Measurements from ENCODE around the gene CPNE9.

Gene CPNE9

GRCh38 chr3:9690451-9691450 lies 12.9 kb upstream of the CPNE9 start:
- H3K36me3 ChIP-seq (ENCODE audit: control insufficient read depth, insufficient read depth, low read length), result peaks cover 31% of the 10 kb centered on the region
- H3K9me3 ChIP-seq (ENCODE audit: control insufficient read depth, insufficient read depth, low read length), result no peaks in the 10 kb centered on the region
- H3K4me3 ChIP-seq (ENCODE audit: low read depth, low read length), result no peak overlapping the region
- H3K4me1 ChIP-seq (ENCODE audit: control insufficient read depth, insufficient read depth, low read length), result no peaks in the 10 kb centered on the region
- H3K27me3 ChIP-seq (ENCODE audit: control insufficient read depth, insufficient read depth, low read length), result no peaks in the 10 kb centered on the region
- no peak overlapping the region for H3K9ac ChIP-seq (ENCODE audit: low read depth, low read length)

GRCh38 chr3:9691636-9692035 lies 12.0 kb upstream of the CPNE9 start:
- Histone ChIP-seq H3K4me3 (ENCODE audit: low read depth, low read length) (no peak overlapping the region), H3K27me3 (ENCODE audit: control insufficient read depth, insufficient read depth, low read length) (no peaks in the 10 kb centered on the region), H3K9me3 (ENCODE audit: control insufficient read depth, insufficient read depth, low read length) (no peaks in the 10 kb centered on the region)

GRCh38 chr3:9692416-9692815 lies 11.2 kb upstream of the CPNE9 start:
- H3K27me3 ChIP-seq (ENCODE audit: control insufficient read depth, insufficient read depth, low read length), result no peaks in the 10 kb centered on the region
- no peak overlapping the region for H3K9ac ChIP-seq (ENCODE audit: low read depth, low read length)
- no peaks in the 10 kb centered on the region for H3K9me3 ChIP-seq (ENCODE audit: control insufficient read depth, insufficient read depth, low read length)
- peaks cover 26% of the 10 kb centered on the region for H3K36me3 ChIP-seq (ENCODE audit: control insufficient read depth, insufficient read depth, low read length)
- H3K4me1 ChIP-seq (ENCODE audit: control insufficient read depth, insufficient read depth, low read length), result no peaks in the 10 kb centered on the region
- H3K4me3 ChIP-seq (ENCODE audit: low read depth, low read length), result no peak overlapping the region

More at GRCh38 chr3:9691636-9692035, 12.0 kb upstream of the CPNE9 start:
- Histone ChIP-seq H3K36me3 (ENCODE audit: control insufficient read depth, insufficient read depth, low read length) (peaks cover 29% of the 10 kb centered on the region), H3K4me1 (ENCODE audit: control insufficient read depth, insufficient read depth, low read length) (no peaks in the 10 kb centered on the region), H3K9ac (ENCODE audit: low read depth, low read length) (no peak overlapping the region)

- H3K9me3 ChIP-seq (ENCODE audit: control insufficient read depth, insufficient read depth, low read length), result no peaks in the 10 kb centered on the region
- H3K4me3 ChIP-seq (ENCODE audit: low read depth, low read length), result no peak overlapping the region
- no peak overlapping the region for H3K9ac ChIP-seq (ENCODE audit: low read depth, low read length)
- no peaks in the 10 kb centered on the region for H3K4me1 ChIP-seq (ENCODE audit: control insufficient read depth, insufficient read depth, low read length)
- no peaks in the 10 kb centered on the region for H3K27me3 ChIP-seq (ENCODE audit: control insufficient read depth, insufficient read depth, low read length)
- peaks cover 15% of the 10 kb centered on the region for H3K36me3 ChIP-seq (ENCODE audit: control insufficient read depth, insufficient read depth, low read length)
Observed at GRCh38 chr3:9695345-9695744, 8.3 kb upstream of the CPNE9 start.

GRCh38 chr3:9695746-9696145 lies 7.9 kb upstream of the CPNE9 start:
- Histone ChIP-seq H3K4me3 (ENCODE audit: low read depth, low read length) (no peak overlapping the region), H3K9me3 (ENCODE audit: control insufficient read depth, insufficient read depth, low read length) (no peaks in the 10 kb centered on the region), H3K27me3 (ENCODE audit: control insufficient read depth, insufficient read depth, low read length) (no peaks in the 10 kb centered on the region), H3K4me1 (ENCODE audit: control insufficient read depth, insufficient read depth, low read length) (no peaks in the 10 kb centered on the region), H3K36me3 (ENCODE audit: control insufficient read depth, insufficient read depth, low read length) (peaks cover 13% of the 10 kb centered on the region), H3K9ac (ENCODE audit: low read depth, low read length) (no peak overlapping the region)

- H3K4me1 ChIP-seq (ENCODE audit: control insufficient read depth, insufficient read depth, low read length), result no peaks in the 10 kb centered on the region
- no peak overlapping the region for H3K4me3 ChIP-seq (ENCODE audit: low read depth, low read length)
- no peaks in the 10 kb centered on the region for H3K9me3 ChIP-seq (ENCODE audit: control insufficient read depth, insufficient read depth, low read length)
- no peak overlapping the region for H3K9ac ChIP-seq (ENCODE audit: low read depth, low read length)
- H3K36me3 ChIP-seq (ENCODE audit: control insufficient read depth, insufficient read depth, low read length), result peaks cover 6% of the 10 kb centered on the region
- H3K27me3 ChIP-seq (ENCODE audit: control insufficient read depth, insufficient read depth, low read length), result no peaks in the 10 kb centered on the region
Observed at GRCh38 chr3:9696480-9697220, 7.0 kb upstream of the CPNE9 start.

GRCh38 chr3:9697892-9698291 lies 5.7 kb upstream of the CPNE9 start:
- H3K9ac ChIP-seq (ENCODE audit: low read depth, low read length), result no peak overlapping the region

GRCh38 chr3:9698293-9698692 lies 5.3 kb upstream of the CPNE9 start:
- peaks cover 7% of the 10 kb centered on the region for H3K36me3 ChIP-seq (ENCODE audit: control insufficient read depth, insufficient read depth, low read length)
- H3K4me3 ChIP-seq (ENCODE audit: low read depth, low read length), result no peak overlapping the region
- H3K4me1 ChIP-seq (ENCODE audit: control insufficient read depth, insufficient read depth, low read length), result no peaks in the 10 kb centered on the region
- peaks cover 5% of the 10 kb centered on the region for H3K27me3 ChIP-seq (ENCODE audit: control insufficient read depth, insufficient read depth, low read length)
- no peak overlapping the region for H3K9ac ChIP-seq (ENCODE audit: low read depth, low read length)
- H3K9me3 ChIP-seq (ENCODE audit: control insufficient read depth, insufficient read depth, low read length), result no peaks in the 10 kb centered on the region

More at GRCh38 chr3:9697892-9698291, 5.7 kb upstream of the CPNE9 start:
- Histone ChIP-seq H3K36me3 (ENCODE audit: control insufficient read depth, insufficient read depth, low read length) (peaks cover 7% of the 10 kb centered on the region), H3K4me3 (ENCODE audit: low read depth, low read length) (no peak overlapping the region), H3K9me3 (ENCODE audit: control insufficient read depth, insufficient read depth, low read length) (no peaks in the 10 kb centered on the region), H3K4me1 (ENCODE audit: control insufficient read depth, insufficient read depth, low read length) (no peaks in the 10 kb centered on the region), H3K27me3 (ENCODE audit: control insufficient read depth, insufficient read depth, low read length) (peaks cover under 1% of the 10 kb centered on the region)

- Histone ChIP-seq H3K9ac (ENCODE audit: low read depth, low read length) (no peak overlapping the region), H3K36me3 (ENCODE audit: control insufficient read depth, insufficient read depth, low read length) (peaks cover 7% of the 10 kb centered on the region), H3K4me1 (ENCODE audit: control insufficient read depth, insufficient read depth, low read length) (no peaks in the 10 kb centered on the region), H3K27me3 (ENCODE audit: control insufficient read depth, insufficient read depth, low read length) (peaks cover 8% of the 10 kb centered on the region), H3K9me3 (ENCODE audit: control insufficient read depth, insufficient read depth, low read length) (no peaks in the 10 kb centered on the region), H3K4me3 (ENCODE audit: low read depth, low read length) (no peak overlapping the region)
Observed at GRCh38 chr3:9700536-9700935, 3.1 kb upstream of the CPNE9 start.

- Histone ChIP-seq H3K9ac (ENCODE audit: low read depth, low read length) (no peak overlapping the region), H3K36me3 (ENCODE audit: control insufficient read depth, insufficient read depth, low read length) (peaks cover 7% of the 10 kb centered on the region), H3K27me3 (ENCODE audit: control insufficient read depth, insufficient read depth, low read length) (peaks cover 8% of the 10 kb centered on the region), H3K4me1 (ENCODE audit: control insufficient read depth, insufficient read depth, low read length) (no peaks in the 10 kb centered on the region), H3K9me3 (ENCODE audit: control insufficient read depth, insufficient read depth, low read length) (no peaks in the 10 kb centered on the region), H3K4me3 (ENCODE audit: low read depth, low read length) (no peak overlapping the region)
Observed at GRCh38 chr3:9701006-9701405, 2.6 kb upstream of the CPNE9 start.

GRCh38 chr3:9701711-9702110 lies 1.9 kb upstream of the CPNE9 start:
- Histone ChIP-seq H3K27me3 (ENCODE audit: control insufficient read depth, insufficient read depth, low read length) (peaks cover 10% of the 10 kb centered on the region), H3K9me3 (ENCODE audit: control insufficient read depth, insufficient read depth, low read length) (no peaks in the 10 kb centered on the region)

More at GRCh38 chr3:9701711-9702110, 1.9 kb upstream of the CPNE9 start:
- Histone ChIP-seq H3K4me1 (ENCODE audit: control insufficient read depth, insufficient read depth, low read length) (no peaks in the 10 kb centered on the region), H3K9ac (ENCODE audit: low read depth, low read length) (no peak overlapping the region), H3K4me3 (ENCODE audit: low read depth, low read length) (no peak overlapping the region), H3K36me3 (ENCODE audit: control insufficient read depth, insufficient read depth, low read length) (peaks cover 7% of the 10 kb centered on the region)
